Neural cell (in vitro differentiated cells): ENCODE results near the gene RBM15. TPM values are rescaled to one million over a fixed set of nuclear protein-coding genes. Genes with fewer than 3 reads are reported as not detected.

Experiments used
- H2AFZ ChIP-seq: fragments of 200-600, 300-800 bp; sonication (generic), shearing (Covaris generic); 2 replicates; pipeline ENCODE4 v1.6.0; 2014; ENCODE audit warnings: low read depth, mild to moderate bottlenecking, antibody characterized with exemption, low read length, moderate library complexity
- H3F3A ChIP-seq: fragments of 200-600 bp; shearing (Covaris generic); 2 replicates; pipeline ENCODE4 v1.6.1; 2016; ENCODE audit warnings: mild to moderate bottlenecking, moderate library complexity, mixed read lengths, antibody characterized with exemption, low read length; ENCODE audit not compliant: insufficient read depth, poor library complexity, severe bottlenecking
- H3K27ac ChIP-seq: fragments of 200-600, 300-800 bp; sonication (generic), shearing (Covaris generic); 2 replicates; pipeline ENCODE4 v1.5.1; 2014; ENCODE audit warnings: mild to moderate bottlenecking, low read length, moderate library complexity
- H3K27me3 ChIP-seq: fragments of 300-800, 200-600 bp; sonication (generic), shearing (Covaris generic); 2 replicates; pipeline ENCODE4 v1.6.0; 2014; ENCODE audit warnings: mild to moderate bottlenecking, low read depth, low read length, moderate library complexity; ENCODE audit not compliant: insufficient read depth
- H3K36me3 ChIP-seq: fragments of 300-800, 200-600 bp; sonication (generic), shearing (Covaris generic); 2 replicates; pipeline ENCODE4 v1.5.1; 2014; ENCODE audit warnings: mild to moderate bottlenecking, antibody characterized with exemption, low read length, moderate library complexity; ENCODE audit not compliant: insufficient read depth
- H3K4me2 ChIP-seq: fragments of 300-800, 200-600 bp; sonication (generic), shearing (Covaris generic); 2 replicates; pipeline ENCODE4 v1.6.0; 2014; ENCODE audit warnings: mild to moderate bottlenecking, low read length
- H3K4me3 ChIP-seq: fragments of 300-800, 200-600 bp; sonication (generic), shearing (Covaris generic); 2 replicates; pipeline ENCODE4 v1.5.1; 2014; ENCODE audit warnings: mild to moderate bottlenecking, low read length, moderate library complexity
- H3K79me2 ChIP-seq: fragments of 200-600 bp; shearing (Covaris generic); replicated peaks from 2 replicates; pipeline ENCODE4 v1.6.0; 2014; ENCODE audit warnings: mild to moderate bottlenecking, low read length, moderate library complexity; ENCODE audit not compliant: insufficient read depth
- H3K9ac ChIP-seq: fragments of 300-800, 200-600 bp; sonication (generic), shearing (Covaris generic); 2 replicates; pipeline ENCODE4 v1.6.1; 2016; ENCODE audit warnings: mild to moderate bottlenecking, low read length, mixed read lengths
- H3K9me2 ChIP-seq: fragments of 200-600 bp; shearing (Covaris generic); 2 replicates; pipeline ENCODE4 v1.6.1; 2016; ENCODE audit warnings: mild to moderate bottlenecking, low read length, mixed read lengths; ENCODE audit not compliant: insufficient read depth
- H3K9me3 ChIP-seq: fragments of 200-600, 300-800 bp; sonication (generic), shearing (Covaris generic); 2 replicates; pipeline ENCODE4 v1.6.1; 2016; ENCODE audit warnings: mild to moderate bottlenecking, mixed run types, low read length, moderate library complexity, mixed read lengths
- H4K20me1 ChIP-seq: fragments of 200-600 bp; shearing (Covaris generic); 2 replicates; pipeline ENCODE4 v1.6.1; 2016; ENCODE audit warnings: mild to moderate bottlenecking, mixed run types; ENCODE audit not compliant: insufficient read depth
- EP300 ChIP-seq: fragments of 450-650 bp; conservative IDR thresholded peaks from 2 replicates; pipeline ENCODE4 v1.6.1; 2014; ENCODE audit warnings: antibody characterized with exemption, mild to moderate bottlenecking, moderate library complexity; ENCODE audit not compliant: poor library complexity, severe bottlenecking
- EZH2 ChIP-seq: fragments of 200-600, 300-800 bp; shearing (Covaris generic), sonication (generic); IDR thresholded peaks from 2 replicates; pipeline ENCODE4 v1.6.1; 2014; ENCODE audit warnings: antibody characterized with exemption, low read length, borderline replicate concordance, mild to moderate bottlenecking; ENCODE audit not compliant: insufficient read depth, poor library complexity, severe bottlenecking
- MXI1 ChIP-seq: fragments of 450-650 bp; conservative IDR thresholded peaks from 2 replicates; pipeline ENCODE4 v1.6.1; 2014; ENCODE audit warnings: antibody characterized with exemption, mild to moderate bottlenecking; ENCODE audit not compliant: poor library complexity, severe bottlenecking
- POLR2AphosphoS5 ChIP-seq: IDR thresholded peaks from 2 replicates; pipeline ENCODE4 v1.6.1; 2012
- RAD21 ChIP-seq: fragments of 450-650 bp; conservative IDR thresholded peaks from 2 replicates; pipeline ENCODE4 v1.6.1; 2014; ENCODE audit warnings: antibody characterized with exemption, mild to moderate bottlenecking, moderate library complexity
- REST ChIP-seq: IDR thresholded peaks from 2 replicates; pipeline ENCODE4 v1.6.1; 2012; ENCODE audit warnings: borderline replicate concordance
- SMC3 ChIP-seq: fragments of 450-650 bp; conservative IDR thresholded peaks from 2 replicates; pipeline ENCODE4 v1.6.1; 2014; ENCODE audit warnings: antibody characterized with exemption, mild to moderate bottlenecking, moderate library complexity; ENCODE audit not compliant: poor library complexity
- TAF1 ChIP-seq: IDR thresholded peaks from 2 replicates; pipeline ENCODE4 v1.6.1; 2012; ENCODE audit warnings: low read depth
- polyA plus RNA-seq: library from polyadenylated mRNA; depleted of rRNA; stranded (reverse); fragments of >200 nt; gene quantifications from 2 replicates; pipeline ENCODE4 v1.2.3, GENCODE V29; 2014
- TF ChIP-seq, protein P1 (sequence below): fragments of 450-650 bp; IDR thresholded peaks from 2 replicates; pipeline ENCODE4 v1.5.1; 2014; ENCODE audit warnings: antibody characterized with exemption, mild to moderate bottlenecking, moderate library complexity; ENCODE audit not compliant: poor library complexity, severe bottlenecking

RBM15 gene
- polyA plus RNA-seq, 1 donor from 2014 or later, result 8.1 TPM

GRCh38 chr1:110347182-110347893 lies 8.2 kb downstream of the RBM15 start:
- Histone ChIP-seq H3K4me3 (peak overlapping the region; percentile 10), H3K9ac (no peak overlapping the region), H3K9me2 (no peaks in the 10 kb centered on the region), H3K27me3 (no peaks in the 10 kb centered on the region), H3K36me3 (no peaks in the 10 kb centered on the region), H3K79me2 (peaks cover 78% of the 10 kb centered on the region), H3K9me3 (no peaks in the 10 kb centered on the region), H3K27ac (no peak overlapping the region), H3K4me2 (no peak overlapping the region), H2AFZ (no peak overlapping the region), H4K20me1 (peaks cover 4% of the 10 kb centered on the region), H3F3A (no peaks in the 10 kb centered on the region)
- no peak for TF ChIP-seq SMC3
- TF ChIP-seq, protein P1, sequence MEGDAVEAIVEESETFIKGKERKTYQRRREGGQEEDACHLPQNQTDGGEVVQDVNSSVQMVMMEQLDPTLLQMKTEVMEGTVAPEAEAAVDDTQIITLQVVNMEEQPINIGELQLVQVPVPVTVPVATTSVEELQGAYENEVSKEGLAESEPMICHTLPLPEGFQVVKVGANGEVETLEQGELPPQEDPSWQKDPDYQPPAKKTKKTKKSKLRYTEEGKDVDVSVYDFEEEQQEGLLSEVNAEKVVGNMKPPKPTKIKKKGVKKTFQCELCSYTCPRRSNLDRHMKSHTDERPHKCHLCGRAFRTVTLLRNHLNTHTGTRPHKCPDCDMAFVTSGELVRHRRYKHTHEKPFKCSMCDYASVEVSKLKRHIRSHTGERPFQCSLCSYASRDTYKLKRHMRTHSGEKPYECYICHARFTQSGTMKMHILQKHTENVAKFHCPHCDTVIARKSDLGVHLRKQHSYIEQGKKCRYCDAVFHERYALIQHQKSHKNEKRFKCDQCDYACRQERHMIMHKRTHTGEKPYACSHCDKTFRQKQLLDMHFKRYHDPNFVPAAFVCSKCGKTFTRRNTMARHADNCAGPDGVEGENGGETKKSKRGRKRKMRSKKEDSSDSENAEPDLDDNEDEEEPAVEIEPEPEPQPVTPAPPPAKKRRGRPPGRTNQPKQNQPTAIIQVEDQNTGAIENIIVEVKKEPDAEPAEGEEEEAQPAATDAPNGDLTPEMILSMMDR, result no peak
- TF ChIP-seq EP300, result no peak
- TF ChIP-seq MXI1, result no peak
- no peak for TF ChIP-seq REST
- no peak for TF ChIP-seq EZH2
- TF ChIP-seq POLR2AphosphoS5, result no peak
- no peak for TF ChIP-seq RAD21
- TF ChIP-seq TAF1, result no peak

GRCh38 chr1:110348050-110348449 lies 8.9 kb downstream of the RBM15 start:
- H3K79me2 ChIP-seq, result peaks cover 73% of the 10 kb centered on the region
- H3F3A ChIP-seq, result no peaks in the 10 kb centered on the region
- H3K9me2 ChIP-seq, result no peaks in the 10 kb centered on the region
- no peaks in the 10 kb centered on the region for H3K36me3 ChIP-seq
- peak overlapping the region; percentile 7 for H3K4me2 ChIP-seq
- H4K20me1 ChIP-seq, result peaks cover 4% of the 10 kb centered on the region
- no peak overlapping the region for H3K27ac ChIP-seq
- no peaks in the 10 kb centered on the region for H3K9me3 ChIP-seq
- peak overlapping the region; percentile 38 for H3K4me3 ChIP-seq
- no peak overlapping the region for H2AFZ ChIP-seq
- H3K27me3 ChIP-seq, result no peaks in the 10 kb centered on the region
- TF ChIP-seq REST (no peak), MXI1 (no peak), EZH2 (no peak), RAD21 (no peak), EP300 (no peak)
- H3K9ac ChIP-seq, result no peak overlapping the region
